HG03175 (cell line): ENCODE data around the gene GNPTG.

Experiments used
- ATAC-seq: cut with Tn5 transposase; IDR thresholded peaks from one replicate; pipeline ENCODE4 v1.9.1; 2021; ENCODE audit warnings: mild to moderate bottlenecking, moderate library complexity; ENCODE audit not compliant: unreplicated experiment

Gene GNPTG

GRCh38 chr16:1367486-1368174 lies 15.9 kb downstream of the GNPTG start:
- no peak for ATAC-seq

DNA sequence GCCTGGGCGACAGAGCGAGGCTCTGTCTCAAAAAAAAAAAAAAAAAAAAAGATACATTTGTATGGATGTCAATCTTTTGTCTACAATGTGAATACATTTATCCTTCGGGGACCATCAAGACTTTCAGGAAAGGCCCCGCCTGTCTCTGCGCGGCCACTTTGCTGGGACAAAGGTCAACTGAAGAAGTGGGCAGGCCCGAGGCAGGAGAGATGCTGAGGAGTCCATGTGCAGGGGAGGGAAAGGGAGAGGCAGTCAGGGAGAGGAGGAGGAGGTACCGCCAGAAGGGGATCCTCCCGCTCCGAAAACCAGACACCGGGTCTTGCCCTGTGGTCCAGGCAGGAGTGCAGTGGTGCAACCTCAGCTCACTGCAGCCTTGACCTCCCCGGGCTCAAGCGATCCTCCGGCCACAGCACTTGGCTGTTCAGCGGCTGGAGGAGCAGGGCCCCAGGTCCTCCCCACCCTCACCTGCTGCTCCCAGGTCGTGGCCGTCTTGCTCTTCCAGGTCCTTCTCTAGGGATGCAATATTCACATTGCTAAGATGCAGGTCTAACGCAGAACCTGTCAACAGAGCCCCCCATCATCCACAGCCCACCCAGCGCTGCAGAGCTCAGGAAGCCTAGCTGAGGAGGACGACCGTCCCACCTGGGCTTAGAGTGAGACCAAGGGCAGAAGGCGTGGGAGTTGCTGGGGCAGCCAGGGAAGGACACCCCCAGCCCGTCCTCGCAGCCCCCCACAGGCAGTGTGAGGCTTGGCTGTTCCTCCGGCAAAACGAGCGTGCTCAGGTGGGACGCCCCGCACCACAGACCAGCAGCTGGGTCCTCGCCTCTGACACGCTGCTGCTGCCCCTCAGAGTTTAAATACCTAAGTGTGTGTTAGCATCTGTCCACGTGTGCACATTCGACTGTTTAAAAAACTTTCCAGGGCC lies 19.6 kb downstream of the GNPTG start:
- no peak for ATAC-seq

DNA sequence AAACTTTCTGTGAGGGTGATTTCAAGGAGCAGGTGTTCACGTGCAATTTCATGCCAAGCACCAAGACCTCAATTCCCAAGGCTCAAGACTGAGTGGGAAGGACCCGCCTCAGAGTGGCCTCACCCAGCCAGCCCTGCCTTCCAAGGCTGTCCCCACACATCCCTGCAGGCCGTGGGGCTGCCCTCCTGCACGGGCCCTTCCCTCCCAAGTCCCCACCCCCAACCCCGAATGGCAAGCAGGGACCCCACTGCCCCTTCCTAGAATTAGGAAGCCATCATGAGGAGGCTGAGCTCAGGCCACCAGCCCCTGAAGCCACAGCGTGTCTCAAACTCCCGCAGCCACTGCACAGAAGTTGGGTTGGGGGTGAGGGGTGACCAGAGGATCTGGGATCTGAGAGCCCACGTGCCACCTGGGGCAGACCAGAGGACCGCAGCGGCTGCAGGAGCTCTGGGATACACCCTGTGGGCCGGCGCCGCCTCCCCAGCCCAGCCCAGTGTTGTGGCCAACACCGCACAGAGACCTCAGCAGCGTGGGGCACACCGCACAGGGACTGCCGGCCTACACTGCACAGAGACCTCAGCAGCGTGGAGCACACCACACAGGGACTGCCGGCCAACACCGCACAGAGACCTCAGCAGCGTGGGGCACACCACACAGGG lies 20.7 kb downstream of the GNPTG start:
- no peak for ATAC-seq

- no peak for ATAC-seq
These were observed 22.9 kb downstream of the GNPTG start for GRCh38 chr16:1374418-1375297.

DNA sequence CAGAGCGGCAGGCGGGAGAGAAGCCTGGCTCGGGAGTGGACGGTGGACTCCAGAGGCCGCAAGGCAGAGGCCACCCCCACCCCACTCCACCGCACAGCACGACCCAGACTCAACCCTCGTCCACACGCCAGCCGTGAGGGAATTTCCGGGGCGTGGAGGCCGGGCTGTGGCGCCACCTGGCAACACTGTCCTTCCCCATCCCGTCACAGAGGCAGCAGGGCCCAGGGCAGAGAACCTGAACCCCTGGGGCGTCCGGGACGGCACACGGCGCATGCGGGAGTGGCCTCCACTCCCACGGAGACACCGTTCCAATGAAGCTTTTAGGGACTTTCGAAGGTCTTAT lies 23.5 kb downstream of the GNPTG start:
- no peak for ATAC-seq

GRCh38 chr16:1375741-1376410 lies 24.1 kb downstream of the GNPTG start:
- no peak for ATAC-seq

- no peak for ATAC-seq
These were observed 25.8 kb downstream of the GNPTG start for GRCh38 chr16:1377406-1378010.

DNA sequence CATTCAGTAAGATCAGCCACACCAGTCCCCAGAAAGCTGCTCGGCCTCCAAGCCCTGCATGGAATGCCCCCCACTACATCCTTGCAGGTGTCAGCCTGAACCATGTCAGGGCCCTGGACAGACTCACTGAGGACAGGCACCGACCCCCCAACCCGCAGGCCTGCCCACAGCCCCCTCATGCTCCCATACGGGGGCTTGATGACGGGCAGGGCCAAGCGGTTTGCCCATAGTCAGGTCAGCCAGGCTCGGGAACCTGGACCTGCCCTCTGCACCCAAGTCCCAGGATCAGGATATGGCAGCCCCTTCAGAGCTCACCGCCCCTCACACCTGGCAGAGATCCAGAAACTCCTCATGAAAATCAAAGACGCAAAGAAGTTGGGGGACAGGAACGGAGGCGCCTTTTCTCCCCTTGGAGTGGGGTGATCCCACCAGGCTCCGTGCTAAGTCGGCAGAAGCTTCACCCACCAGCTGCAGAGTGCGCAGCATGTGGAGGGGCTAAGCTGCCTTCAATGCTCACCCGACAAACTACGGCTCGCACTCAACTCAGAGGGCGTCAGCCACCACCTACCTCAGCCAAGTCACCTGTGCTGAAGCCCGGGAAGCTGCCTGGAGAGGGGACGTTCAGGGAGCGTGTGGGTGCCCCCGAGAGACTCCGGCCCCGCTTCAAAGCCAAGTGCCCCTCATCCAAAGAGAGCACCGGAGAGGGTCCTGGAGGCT lies 26.5 kb downstream of the GNPTG start:
- ATAC-seq: no peak

DNA sequence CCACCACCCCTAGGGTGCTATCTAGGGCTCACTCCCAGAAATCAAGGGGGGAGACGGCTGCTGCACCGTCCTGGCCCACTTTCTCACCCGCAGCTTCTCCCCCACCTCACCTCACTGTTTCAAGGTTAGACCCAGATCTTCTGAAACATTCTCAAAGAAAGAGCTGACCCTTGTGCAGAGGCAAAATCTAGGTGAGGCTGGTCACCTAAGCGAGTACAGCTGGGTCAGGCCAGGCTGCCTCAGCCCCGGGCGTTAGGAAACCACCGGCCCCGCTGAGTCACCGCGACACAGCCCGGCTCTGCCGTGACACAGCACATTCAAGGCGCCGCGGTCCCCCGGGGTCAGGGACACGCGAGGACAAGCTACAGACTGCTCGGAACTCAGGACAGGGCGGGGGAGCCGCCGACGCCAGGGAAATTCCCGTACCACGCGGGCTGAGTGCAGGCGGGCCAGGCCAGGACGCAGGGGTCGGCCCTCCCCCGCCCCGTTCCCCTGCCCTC lies 27.1 kb downstream of the GNPTG start:
- ATAC-seq: peak; percentile 33

DNA sequence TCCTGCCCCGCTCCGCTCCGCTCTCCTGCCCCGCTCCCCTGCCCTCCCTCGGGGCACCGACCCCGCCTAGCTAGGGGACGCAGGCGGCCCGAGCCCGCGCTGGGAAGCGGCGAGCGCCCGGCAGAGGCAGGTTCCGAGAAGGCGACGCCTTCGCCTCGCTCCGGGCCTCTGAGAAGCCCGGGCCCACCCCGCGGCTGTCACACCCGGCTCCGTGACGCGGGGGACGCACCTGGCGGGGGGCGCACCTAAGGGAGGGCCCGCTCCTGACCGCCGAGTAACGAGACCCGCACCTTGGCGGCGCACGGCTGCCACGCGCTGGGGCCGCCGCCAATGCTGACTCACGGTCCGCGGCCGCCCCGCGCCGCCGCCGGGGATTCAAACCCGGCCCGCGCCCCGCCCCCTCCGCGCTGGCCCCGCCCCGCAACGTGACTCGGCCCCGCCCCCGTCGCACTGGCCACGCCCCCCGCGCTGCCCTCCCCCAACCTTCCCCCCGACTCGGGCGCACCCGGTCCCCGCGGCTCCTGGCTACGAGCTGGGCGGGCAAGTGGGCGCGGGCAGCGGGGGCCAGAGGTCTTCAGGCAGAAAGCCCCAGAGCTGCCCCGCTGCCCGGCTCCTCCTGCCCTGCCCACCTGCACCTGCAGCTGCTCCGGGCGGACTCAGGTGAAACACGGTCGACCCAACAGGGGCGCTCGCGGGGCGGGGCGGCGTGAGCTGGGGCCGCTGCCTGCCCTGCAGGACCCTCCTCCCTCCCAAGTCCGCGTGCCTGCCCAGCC lies 27.8 kb downstream of the GNPTG start:
- ATAC-seq: peak; percentile 54

- no peak for ATAC-seq
These were observed 28.5 kb downstream of the GNPTG start for GRCh38 chr16:1380195-1380594.

- no peak for ATAC-seq
These were observed 30.1 kb downstream of the GNPTG start for GRCh38 chr16:1381612-1382406.

DNA sequence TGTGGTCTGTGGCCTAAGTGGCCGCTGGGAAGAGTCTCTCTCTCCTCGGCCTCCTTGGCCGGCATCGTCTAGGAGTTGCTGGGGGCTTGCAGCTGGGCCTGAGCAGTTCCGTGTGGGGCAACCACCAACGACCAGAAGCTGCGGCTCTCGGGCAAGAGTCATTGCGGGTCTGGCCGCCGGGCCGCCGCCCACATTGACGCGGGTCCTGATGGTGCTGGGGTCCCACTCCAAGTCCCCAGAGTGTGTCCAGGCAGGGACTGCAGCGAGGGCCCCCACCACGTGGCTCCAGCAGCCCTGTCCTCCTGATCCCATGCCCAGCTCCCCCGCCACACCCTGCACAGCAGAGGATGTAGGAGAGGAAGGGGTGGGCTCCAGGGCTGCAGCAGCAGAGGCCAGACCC lies 31.8 kb downstream of the GNPTG start:
- ATAC-seq: no peak

GRCh38 chr16:1385232-1385631 lies 33.5 kb downstream of the GNPTG start:
- ATAC-seq: no peak

DNA sequence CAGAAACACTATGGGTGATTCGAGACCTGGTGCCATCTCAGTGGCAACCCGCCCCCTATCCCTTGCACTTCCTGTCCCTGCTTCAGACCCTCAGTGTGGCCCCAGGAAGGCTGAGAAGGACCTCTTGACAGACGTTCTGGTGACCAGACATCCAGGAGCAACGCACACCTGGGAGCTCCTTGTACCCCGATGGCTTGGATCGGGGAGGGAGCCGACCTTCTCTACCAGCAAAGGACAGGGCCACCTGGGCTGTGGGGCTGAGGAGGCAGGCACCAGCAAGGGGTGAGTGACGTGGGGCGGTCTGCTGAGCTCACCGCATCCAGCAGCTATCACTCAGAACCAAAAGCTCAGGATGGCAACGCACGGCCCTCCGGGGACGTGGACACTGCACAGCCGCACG lies 35.6 kb downstream of the GNPTG start:
- ATAC-seq: no peak

GRCh38 chr16:1389762-1390161 lies 38.0 kb downstream of the GNPTG start:
- no peak for ATAC-seq

DNA sequence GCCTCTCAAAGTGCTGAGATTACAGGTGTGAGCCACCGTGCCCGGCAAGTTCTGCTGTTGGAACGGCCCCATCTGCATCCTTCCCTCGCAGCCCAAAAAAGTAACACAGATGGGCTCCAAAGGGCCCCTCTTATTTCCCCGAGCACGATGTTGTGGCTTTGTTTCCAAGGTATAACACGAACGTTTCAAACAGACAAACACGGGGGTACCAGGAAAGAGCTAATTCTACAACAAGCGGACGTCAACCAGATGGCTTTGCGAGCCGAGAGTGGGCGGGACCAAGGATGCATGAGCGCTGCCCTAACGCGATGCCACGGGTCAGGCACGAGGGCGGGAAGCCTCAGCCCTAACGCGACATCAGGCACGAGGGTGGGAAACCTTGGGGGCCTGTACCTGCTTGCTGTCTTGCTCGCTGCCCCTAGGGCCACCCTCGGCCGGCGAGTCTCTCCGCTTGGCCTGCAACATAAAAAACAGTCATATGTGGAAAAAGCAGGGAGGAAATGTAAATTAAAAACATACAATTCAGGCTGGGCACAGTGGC lies 38.6 kb downstream of the GNPTG start:
- no peak for ATAC-seq
